A673 (cell line): ENCODE measurements around the gene MAOB. TPM values are rescaled to one million over a fixed set of nuclear protein-coding genes. Genes with fewer than 3 reads are reported as not detected.

ENCODE experiments used
- BruUV-seq: library from RNA; stranded (reverse); fragments of 400-500 nt; replicated peaks from 2 replicates; lab custom pipeline; 2021; lab: Mats Ljungman, UMichigan
- CTCF ChIA-PET: fragments of 300-600 bp; sonication (Branson Sonifier 250); formaldehyde crosslinking; loops from one replicate; lab custom pipeline; 2022; ENCODE audit warnings: antibody characterized with exemption; lab: Charles Lee
- POLR2A ChIA-PET: fragments of 300-600 bp; sonication (Branson Sonifier 250); formaldehyde crosslinking; loops from one replicate; lab custom pipeline; 2022; ENCODE audit warnings: antibody characterized with exemption; ENCODE audit not compliant: low non-redundant PET; lab: Charles Lee
- DNase-seq: peaks from one replicate; pipeline ENCODE4 v3.0.0-alpha.2; 2015; ENCODE audit warnings: low spot score
- H3K27ac ChIP-seq: fragments of 200-600 bp; sonication (generic); 2 replicates; pipeline ENCODE4 v1.5.1; 2016; ENCODE audit warnings: mixed run types, low read depth, mild to moderate bottlenecking, mixed read lengths, antibody characterized with exemption, low read length; ENCODE audit not compliant: poor library complexity, severe bottlenecking
- H3K27me3 ChIP-seq: fragments of 200-600 bp; sonication (generic); replicated peaks from 2 replicates; pipeline ENCODE4 v1.6.1; 2017; ENCODE audit warnings: mixed run types, low read depth, mild to moderate bottlenecking, mixed read lengths, antibody characterized with exemption, low read length; ENCODE audit not compliant: insufficient read depth, poor library complexity
- H3K36me3 ChIP-seq: fragments of 200-600 bp; sonication (generic); 2 replicates; pipeline ENCODE4 v1.6.1; 2016; ENCODE audit warnings: mixed run types, mild to moderate bottlenecking, mixed read lengths, antibody characterized with exemption, low read length; ENCODE audit not compliant: insufficient read depth, poor library complexity, severe bottlenecking
- H3K4me1 ChIP-seq: fragments of 200-600 bp; sonication (generic); 2 replicates; pipeline ENCODE4 v1.6.1; 2017; ENCODE audit warnings: mixed run types, mild to moderate bottlenecking, mixed read lengths, antibody characterized with exemption, low read length; ENCODE audit not compliant: insufficient read depth, poor library complexity, severe bottlenecking
- H3K4me3 ChIP-seq: fragments of 200-600 bp; sonication (generic); 2 replicates; pipeline ENCODE4 v1.5.1; 2016; ENCODE audit warnings: low read depth, mixed run types, mild to moderate bottlenecking, mixed read lengths, low read length; ENCODE audit not compliant: poor library complexity, severe bottlenecking
- H3K9me3 ChIP-seq: fragments of 200-600 bp; sonication (generic); 2 replicates; pipeline ENCODE4 v1.6.1; 2016; ENCODE audit warnings: mixed run types, low read depth, mild to moderate bottlenecking, mixed read lengths, antibody characterized with exemption, low read length; ENCODE audit not compliant: poor library complexity, severe bottlenecking
- EZH2 ChIP-seq: fragments of 200-600 bp; sonication (generic); IDR thresholded peaks from 2 replicates; pipeline ENCODE4 v1.6.1; 2017; ENCODE audit warnings: borderline replicate concordance, low read depth, mild to moderate bottlenecking, mixed read lengths, antibody characterized with exemption, low read length; ENCODE audit not compliant: poor library complexity, severe bottlenecking
- intact Hi-C: fragments of 100-400 bp; cut with micrococcal nuclease; formaldehyde crosslinking; loops from one replicate; pipeline ENCODE4 v1.10.0; 2022; ENCODE audit not compliant: unreplicated experiment
- total RNA-seq: library from RNA; stranded (reverse); gene quantifications from 2 replicates; pipeline ENCODE4 v1.2.3, GENCODE V29; 2021
- TF ChIP-seq, protein P1 (sequence below): fragments of 300-800, 200-600 bp; sonication (generic); conservative IDR thresholded peaks from 2 replicates; pipeline ENCODE4 v1.5.1; 2017; ENCODE audit warnings: low read depth, mild to moderate bottlenecking, antibody characterized with exemption, low read length, moderate library complexity, mixed read lengths

Gene MAOB
- total RNA-seq, 1 experiment from 2014 or later: not detected

DNA sequence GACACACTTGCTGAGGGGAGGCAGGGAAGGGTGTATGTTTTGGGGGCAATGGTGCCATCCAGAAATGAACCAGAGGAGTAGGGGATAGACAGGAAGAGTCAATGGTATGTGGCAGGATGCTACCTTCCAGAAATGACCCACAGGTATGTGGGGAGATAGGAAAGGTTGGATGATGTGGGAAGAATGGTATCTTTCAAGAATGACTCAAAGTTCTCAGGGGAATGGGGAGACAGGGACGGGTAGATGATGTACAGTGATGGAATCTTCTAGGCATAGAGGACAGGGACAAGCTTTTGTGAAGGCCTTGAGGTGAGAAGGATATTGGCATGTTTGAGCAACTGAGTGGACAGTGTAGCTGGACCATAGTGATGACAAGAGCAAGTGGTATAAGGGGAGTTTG lies 161.3 kb downstream of the MAOB start:
- no peak overlapping the region for H3K4me3 ChIP-seq
- H3K27me3 ChIP-seq: no peaks in the 10 kb centered on the region
- ChIA-PET CTCF (no interaction called here), POLR2A (no interaction called here)
- no TSS peak for BruUV-seq
- intact Hi-C loops: no loop called here
- H3K36me3 ChIP-seq: no peaks in the 10 kb centered on the region
- H3K4me1 ChIP-seq: no peaks in the 10 kb centered on the region
- no peak overlapping the region for H3K27ac ChIP-seq
- DNase-seq: no peak
- H3K9me3 ChIP-seq: no peaks in the 10 kb centered on the region
- no peak for TF ChIP-seq EZH2
- TF ChIP-seq, protein P1, sequence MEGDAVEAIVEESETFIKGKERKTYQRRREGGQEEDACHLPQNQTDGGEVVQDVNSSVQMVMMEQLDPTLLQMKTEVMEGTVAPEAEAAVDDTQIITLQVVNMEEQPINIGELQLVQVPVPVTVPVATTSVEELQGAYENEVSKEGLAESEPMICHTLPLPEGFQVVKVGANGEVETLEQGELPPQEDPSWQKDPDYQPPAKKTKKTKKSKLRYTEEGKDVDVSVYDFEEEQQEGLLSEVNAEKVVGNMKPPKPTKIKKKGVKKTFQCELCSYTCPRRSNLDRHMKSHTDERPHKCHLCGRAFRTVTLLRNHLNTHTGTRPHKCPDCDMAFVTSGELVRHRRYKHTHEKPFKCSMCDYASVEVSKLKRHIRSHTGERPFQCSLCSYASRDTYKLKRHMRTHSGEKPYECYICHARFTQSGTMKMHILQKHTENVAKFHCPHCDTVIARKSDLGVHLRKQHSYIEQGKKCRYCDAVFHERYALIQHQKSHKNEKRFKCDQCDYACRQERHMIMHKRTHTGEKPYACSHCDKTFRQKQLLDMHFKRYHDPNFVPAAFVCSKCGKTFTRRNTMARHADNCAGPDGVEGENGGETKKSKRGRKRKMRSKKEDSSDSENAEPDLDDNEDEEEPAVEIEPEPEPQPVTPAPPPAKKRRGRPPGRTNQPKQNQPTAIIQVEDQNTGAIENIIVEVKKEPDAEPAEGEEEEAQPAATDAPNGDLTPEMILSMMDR: no peak

DNA sequence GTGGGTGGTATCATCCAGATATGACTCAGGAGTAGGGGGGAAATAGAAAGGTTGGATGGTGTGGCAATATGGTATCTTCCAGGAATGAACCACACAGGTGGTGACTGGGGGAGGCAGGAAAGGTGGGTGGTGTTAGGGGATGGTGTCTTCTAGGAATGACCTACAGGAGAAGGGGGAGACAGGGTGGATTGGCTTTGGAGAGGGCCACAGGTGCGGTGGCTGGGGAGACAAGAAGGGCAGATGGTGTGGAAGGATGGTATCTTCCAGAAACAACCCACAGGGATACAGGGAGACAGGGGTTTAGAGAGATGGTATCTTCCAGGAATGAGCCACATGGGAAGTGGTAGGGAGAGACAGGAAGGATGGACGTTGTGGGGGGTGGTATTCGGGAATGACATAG lies 162.2 kb downstream of the MAOB start:
- CTCF ChIA-PET: no interaction called here
- TF ChIP-seq EZH2: no peak
- TF ChIP-seq, protein P1: no peak
- BruUV-seq: no TSS peak
- POLR2A ChIA-PET: no interaction called here
- intact Hi-C loops: no loop called here
- Histone ChIP-seq H3K4me1 (no peaks in the 10 kb centered on the region), H3K36me3 (no peaks in the 10 kb centered on the region), H3K27me3 (no peaks in the 10 kb centered on the region), H3K4me3 (no peak overlapping the region), H3K27ac (no peak overlapping the region), H3K9me3 (no peaks in the 10 kb centered on the region)
- DNase-seq: no peak

DNA sequence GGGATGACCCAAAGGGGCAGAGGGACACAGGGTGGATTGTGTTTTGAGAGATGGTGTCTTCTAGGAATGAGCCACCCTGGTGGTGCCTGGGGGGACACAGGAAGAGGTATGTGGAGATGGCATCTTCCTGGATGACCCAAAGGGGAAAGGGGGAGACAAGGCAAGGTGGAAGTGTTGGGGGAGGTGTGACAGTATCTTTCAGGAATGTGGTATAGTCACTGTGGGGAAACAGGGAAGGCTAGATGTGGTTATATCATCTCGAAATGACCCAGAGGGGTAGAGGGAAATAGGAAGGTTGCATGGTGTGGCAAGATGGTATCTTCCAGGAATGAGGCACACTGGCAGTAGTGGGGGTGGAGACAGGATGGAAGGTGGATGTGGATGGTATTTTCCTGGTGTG lies 163.3 kb downstream of the MAOB start:
- intact Hi-C loops: no loop called here
- no peaks in the 10 kb centered on the region for H3K9me3 ChIP-seq
- no peak for TF ChIP-seq EZH2
- TF ChIP-seq, protein P1: no peak
- BruUV-seq: no TSS peak
- CTCF ChIA-PET: no interaction called here
- no peak overlapping the region for H3K4me3 ChIP-seq
- no peak for DNase-seq
- no peaks in the 10 kb centered on the region for H3K4me1 ChIP-seq
- H3K36me3 ChIP-seq: no peaks in the 10 kb centered on the region
- POLR2A ChIA-PET: no interaction called here
- no peak overlapping the region for H3K27ac ChIP-seq
- no peaks in the 10 kb centered on the region for H3K27me3 ChIP-seq
